GM12873 (cell line): ENCODE data around the gene TBX15.

Source experiments
- CTCF ChIP-seq: IDR thresholded peaks from 2 replicates; pipeline ENCODE4 v1.5.1; 2012; ENCODE audit warnings: low read depth, mild to moderate bottlenecking, moderate library complexity, low read length, control low read depth; ENCODE audit not compliant: insufficient read depth; ENCODE audit errors: missing control alignments

The TBX15 gene

DNA sequence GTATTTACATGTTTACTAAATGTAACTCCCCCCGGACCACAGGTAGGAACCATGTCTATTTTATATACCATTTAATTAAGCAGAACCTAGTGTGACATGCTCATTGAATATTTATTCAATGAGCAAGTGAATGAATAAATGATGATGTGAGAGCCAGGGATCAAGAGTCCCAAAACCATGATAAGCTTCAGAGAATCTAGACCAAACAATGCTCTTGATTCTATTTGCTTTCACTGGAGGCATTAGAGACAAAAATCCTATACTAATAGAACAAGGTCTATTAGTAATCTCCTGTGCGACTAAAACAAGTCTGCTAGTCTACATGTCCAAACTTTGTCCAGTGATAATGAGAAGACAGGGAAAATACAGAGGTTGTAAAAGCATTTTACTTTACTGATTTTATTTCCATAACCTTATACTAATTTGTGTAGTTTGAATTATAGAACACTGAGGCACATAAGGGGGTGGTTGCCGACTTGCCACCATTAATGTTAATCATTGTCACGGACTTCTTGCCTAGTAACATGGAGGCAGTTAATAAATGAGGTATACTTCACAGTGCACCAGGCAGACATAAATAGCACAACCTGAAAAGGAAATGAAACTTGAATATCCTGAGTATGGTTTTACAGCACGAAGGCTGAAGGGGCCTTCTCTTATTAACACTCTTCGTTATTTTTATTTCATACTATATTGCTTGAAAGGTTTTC lies 69.8 kb downstream of the TBX15 start:
- no peak for TF ChIP-seq CTCF

GRCh38 chr1:118914379-118915161 lies 73.6 kb downstream of the TBX15 start:
- no peak for TF ChIP-seq CTCF

DNA sequence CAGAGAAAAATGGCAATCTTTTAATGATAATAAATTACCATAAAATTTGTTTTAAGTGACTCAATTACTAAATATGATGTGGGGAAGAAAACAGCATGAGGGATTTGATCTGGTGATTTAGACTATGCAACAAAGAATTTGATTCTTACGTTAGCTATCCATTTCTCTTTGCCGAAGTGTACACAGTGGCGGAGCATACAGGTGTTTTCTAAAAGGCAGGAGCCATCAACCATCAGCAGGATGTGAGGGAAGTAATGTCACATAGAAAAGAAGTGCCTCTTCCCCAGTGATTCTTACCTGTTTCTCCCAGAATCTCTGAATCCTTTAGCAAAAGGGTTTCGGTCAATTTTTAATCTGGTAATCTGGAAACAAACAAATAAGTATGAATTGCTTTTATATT lies 74.3 kb downstream of the TBX15 start:
- TF ChIP-seq CTCF: no peak

DNA sequence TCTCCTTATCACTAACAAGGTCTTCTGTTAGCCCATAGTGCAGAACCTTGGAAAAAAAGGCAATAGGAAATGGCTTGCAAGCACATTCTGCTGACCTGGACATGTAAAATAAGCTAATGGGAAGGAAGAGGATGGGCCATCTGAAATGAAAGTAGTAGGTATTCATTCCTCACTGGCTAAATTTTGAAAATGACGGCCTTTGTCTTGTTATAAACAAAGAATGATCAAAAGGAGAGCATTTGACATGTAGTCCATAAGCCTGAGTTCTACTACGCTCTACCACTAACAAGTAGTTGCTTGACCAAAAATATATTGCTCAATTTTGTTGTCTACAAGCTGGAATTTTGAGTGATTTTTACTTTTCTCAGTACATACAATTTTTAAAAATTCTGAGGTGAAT lies 75.6 kb downstream of the TBX15 start:
- TF ChIP-seq CTCF: no peak

- no peak for TF ChIP-seq CTCF
These were observed 76.6 kb downstream of the TBX15 start for GRCh38 chr1:118911571-118911970.

GRCh38 chr1:118907466-118907865 lies 80.7 kb downstream of the TBX15 start:
- no peak for TF ChIP-seq CTCF

GRCh38 chr1:118905671-118906070 lies 82.5 kb downstream of the TBX15 start:
- TF ChIP-seq CTCF: no peak
